H1 (cell line): ENCODE measurements around the gene KHDRBS1. TPM values are rescaled to one million over a fixed set of nuclear protein-coding genes. Genes with fewer than 3 reads are reported as not detected.

Source experiments
- BCL11A ChIP-seq, 2 experiments: IDR thresholded peaks; one replicate each; pipeline ENCODE4 v1.6.1; 2011; ENCODE audit warnings: low read depth in 2 of 2, low read length in 2 of 2, mild to moderate bottlenecking in 2 of 2
- EP300 ChIP-seq, 2 experiments: IDR thresholded peaks; 1 replicate in 1 of 2; 2 replicates in 1 of 2; pipeline ENCODE4 v1.6.1; 2011 to 2012; ENCODE audit warnings: low read depth in 2 of 2, low read length in 2 of 2, mild to moderate bottlenecking in 2 of 2, borderline replicate concordance in 1 of 2, inconsistent platforms in 1 of 2, moderate library complexity in 1 of 2
- GTF2F1 ChIP-seq: IDR thresholded peaks from 2 replicates; pipeline ENCODE4 v1.6.1; 2012; ENCODE audit warnings: low read depth, low read length, improper control_type of control experiment, borderline replicate concordance
- KDM1A ChIP-seq: fragments of 200-600, 300-600 bp; sonication (generic); IDR thresholded peaks from 2 replicates; pipeline ENCODE4 v1.7.1; 2016; ENCODE audit warnings: mild to moderate bottlenecking, low read length, borderline replicate concordance
- KDM4A ChIP-seq: IDR thresholded peaks from one replicate; pipeline ENCODE4 v1.7.1; 2012; ENCODE audit warnings: low read depth, mild to moderate bottlenecking, moderate library complexity, low read length, inconsistent platforms; ENCODE audit not compliant: severe bottlenecking
- polyA plus RNA-seq, 7 experiments: library from polyadenylated mRNA; depleted of rRNA in 3 of 7; stranded (reverse) in 5 of 7; unstranded in 2 of 7; fragments of >200 nt in 5 of 7; fragments of 200-250 nt in 2 of 7; gene quantifications; 1 replicate in 5 of 7; 2 replicates in 1 of 7; 4 replicates in 1 of 7; pipeline versions ENCODE4 v1.2.1 to v1.2.3, GENCODE V29; 2011 to 2013; ENCODE audit warnings: missing spikeins in 2 of 7, mixed read lengths in 2 of 7
- total RNA-seq: library from RNA; stranded (reverse); fragmentation: NEBNext Ultra II Directional; extraction: Animal tissue kit (Norgen Biotek cat#: 25700); gene quantifications from 2 replicates; pipeline ENCODE4 v1.2.1, GENCODE V29; 2021

Gene KHDRBS1
- total and polyA plus RNA-seq, 2 of the 8 experiments (the other 6 are each of a cell fraction or from before 2014, with no cell fraction given), result 53.8 to 284 TPM

DNA sequence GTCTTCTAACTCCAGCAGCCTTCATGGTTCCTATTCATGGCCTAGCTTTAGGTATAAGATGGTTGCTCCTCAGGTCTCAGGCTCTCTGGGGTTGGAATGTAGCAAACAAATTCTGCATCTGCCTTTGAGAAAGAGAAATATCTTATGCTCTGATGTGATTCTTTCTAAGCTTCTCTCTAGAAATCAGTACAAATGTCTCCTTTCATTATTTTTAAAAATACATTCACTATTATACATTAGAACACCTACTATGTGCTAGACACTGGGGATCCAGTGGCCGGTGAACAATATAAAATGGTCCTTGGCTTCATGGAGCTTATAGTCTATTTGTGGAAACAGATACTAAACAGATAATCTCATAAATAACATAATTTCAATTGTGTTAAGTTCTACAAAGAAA is 42.9 kb downstream of the KHDRBS1 start (continued):
- TF ChIP-seq KDM4A (no peak), GTF2F1 (no peak), BCL11A (IDR thresholded peaks at IDR 0.05; ENCODE audit: low read depth in 2 of 2, low read length in 2 of 2) (no peak), EP300 (IDR thresholded peaks at IDR 0.05; ENCODE audit: borderline replicate concordance in 1 of 2, low read depth in 2 of 2, low read length in 2 of 2) (no peak), KDM1A (no peak)
